ENCODE results near the gene FCN1.

Gene FCN1

GRCh38 chr9:134889386-134890154 is 28.1 kb downstream of the FCN1 start:
- DNase-seq, result no peak

- no peak for DNase-seq
Measured at GRCh38 chr9:134888603-134889190, 29.0 kb downstream of the FCN1 start.

GRCh38 chr9:134887686-134888602 is 29.8 kb downstream of the FCN1 start:
- DNase-seq, result no peak

GRCh38 chr9:134887219-134887618 is 30.5 kb downstream of the FCN1 start:
- no peak for DNase-seq

GRCh38 chr9:134886413-134886913 is 31.2 kb downstream of the FCN1 start:
- no peak for DNase-seq

GRCh38 chr9:134885679-134886412 is 31.9 kb downstream of the FCN1 start:
- DNase-seq, result no peak

GRCh38 chr9:134885001-134885678 is 32.6 kb downstream of the FCN1 start:
- no peak for DNase-seq

- no peak for DNase-seq
Measured at GRCh38 chr9:134884492-134884891, 33.2 kb downstream of the FCN1 start.

- no peak for DNase-seq
Measured at GRCh38 chr9:134883040-134883782, 34.5 kb downstream of the FCN1 start.

GRCh38 chr9:134882204-134882785 is 35.4 kb downstream of the FCN1 start:
- no peak for DNase-seq

GRCh38 chr9:134881313-134881670 is 36.4 kb downstream of the FCN1 start:
- DNase-seq, result no peak

GRCh38 chr9:134880484-134881312 is 37.0 kb downstream of the FCN1 start, which contains the start of gene FCN2:
FCN2 (plus strand) TSS chr9:134880810; CDS start chr9:134880822, 12 bp downstream.
- no peak for DNase-seq

- no peak for DNase-seq
Measured at GRCh38 chr9:134879664-134880483, 37.8 kb downstream of the FCN1 start.

- no peak for DNase-seq
Measured at GRCh38 chr9:134877541-134877940, 40.2 kb downstream of the FCN1 start.

- DNase-seq, result no peak
Measured at GRCh38 chr9:134875371-134875770, 42.3 kb downstream of the FCN1 start.

- DNase-seq, result no peak
Measured at GRCh38 chr9:134872482-134873231, 45.1 kb downstream of the FCN1 start.

- no peak for DNase-seq
Measured at GRCh38 chr9:134871697-134872340, 45.9 kb downstream of the FCN1 start.
